Panc1 (cell line): Measurements from ENCODE around the gene FES. TPM values are rescaled to one million over a fixed set of nuclear protein-coding genes. Genes with fewer than 3 reads are reported as not detected.
"Not testable (repeated sequence)": the region's sequence is repeated elsewhere in the genome, so short reads cannot be mapped to it uniquely, and the experiment has no call there.

Experiments used
- ATAC-seq: fragments of 200-7000 bp; cut with Tn5 transposase; 2 replicates; pipeline ENCODE4 v1.9.1; 2020; ENCODE audit warnings: mild to moderate bottlenecking, moderate library complexity
- BruUV-seq: library from RNA; stranded (reverse); fragments of 400-500 nt; replicated peaks from 2 replicates; lab custom pipeline; 2021; lab: Mats Ljungman, UMichigan
- CTCF ChIA-PET: fragments of 300-600 bp; sonication (Branson Sonifier 250); formaldehyde crosslinking; loops from one replicate; lab custom pipeline; 2022; ENCODE audit warnings: antibody characterized with exemption; lab: Charles Lee
- POLR2A ChIA-PET: fragments of 300-600 bp; sonication (Branson Sonifier 250); formaldehyde crosslinking; loops from one replicate; lab custom pipeline; 2022; ENCODE audit warnings: antibody characterized with exemption; lab: Charles Lee
- DNase-seq: peaks from one replicate; pipeline ENCODE4 v3.0.0-alpha.2; 2010; ENCODE audit warnings: low read depth, low spot score
- H3K27ac ChIP-seq: 2 replicates; pipeline ENCODE4 v1.5.1; 2011; ENCODE audit warnings: mild to moderate bottlenecking, low read length, inconsistent platforms
- H3K27me3 ChIP-seq: fragments of 200-500 bp; sonication (Bioruptor generic); 2 replicates; pipeline ENCODE4 v1.6.0; 2014; ENCODE audit warnings: low read length, inconsistent platforms; ENCODE audit not compliant: control insufficient read depth, insufficient read depth
- H3K36me3 ChIP-seq: fragments of 200-500 bp; sonication (Bioruptor generic); 2 replicates; pipeline ENCODE4 v1.5.1; 2014; ENCODE audit warnings: inconsistent platforms, mild to moderate bottlenecking, low read length, moderate library complexity; ENCODE audit not compliant: control insufficient read depth, insufficient read depth
- H3K4me1 ChIP-seq: 2 replicates; pipeline ENCODE4 v1.5.1; 2011; ENCODE audit warnings: inconsistent platforms, mild to moderate bottlenecking, low read length, moderate library complexity; ENCODE audit not compliant: control insufficient read depth, insufficient read depth
- H3K4me3 ChIP-seq, 2 experiments: 2 replicates each; pipeline ENCODE4 v1.5.1; 2011 to 2012; ENCODE audit warnings: low read depth in 2 of 2, low read length in 2 of 2, mild to moderate bottlenecking in 2 of 2, inconsistent platforms in 1 of 2, moderate library complexity in 1 of 2
- H3K9me3 ChIP-seq: fragments of 200-500 bp; sonication (Bioruptor generic); 2 replicates; pipeline ENCODE4 v1.5.1; 2014; ENCODE audit warnings: low read depth, mild to moderate bottlenecking, inconsistent platforms, low read length, moderate library complexity; ENCODE audit not compliant: control insufficient read depth, insufficient read depth
- POLR2AphosphoS5 ChIP-seq: IDR thresholded peaks from 2 replicates; pipeline ENCODE4 v1.6.1; 2012; ENCODE audit warnings: mild to moderate bottlenecking, low read depth, low read length, moderate library complexity
- SIN3A ChIP-seq: IDR thresholded peaks from 2 replicates; pipeline ENCODE4 v1.6.1; 2012; ENCODE audit warnings: low read depth, mild to moderate bottlenecking, low read length, moderate library complexity, borderline replicate concordance; ENCODE audit not compliant: insufficient read depth
- TCF7L2 ChIP-seq: IDR thresholded peaks from 2 replicates; pipeline ENCODE4 v1.6.1; 2011; ENCODE audit warnings: mild to moderate bottlenecking, low read depth, low read length, inconsistent platforms
- in situ Hi-C: cut with HindIII; loops from 2 replicates; pipeline ENCODE4 v1.10.0; 2016; ENCODE audit warnings: low sequenced_read_pairs, low pct_unique_long_range_greater_than_20kb
- intact Hi-C: fragments of 100-400 bp; cut with micrococcal nuclease; formaldehyde crosslinking; loops from one replicate; pipeline ENCODE4 v1.10.0; 2022; ENCODE audit not compliant: unreplicated experiment
- total RNA-seq: library from RNA; stranded (reverse); gene quantifications from one replicate; pipeline ENCODE4 v1.2.1, GENCODE V29; 2021; ENCODE audit not compliant: unreplicated experiment
- TF ChIP-seq, protein P1 (sequence below): fragments of 450-650 bp; IDR thresholded peaks from 2 replicates; pipeline ENCODE4 v1.5.1; 2017; ENCODE audit warnings: mild to moderate bottlenecking
- TF ChIP-seq, protein P2 (sequence below), 2 experiments: IDR thresholded peaks; 2 replicates each; pipeline ENCODE4 v1.6.1; 2011 to 2012; ENCODE audit warnings: low read depth in 2 of 2, control low read depth in 1 of 2, low read length in 1 of 2, mild to moderate bottlenecking in 1 of 2, moderate library complexity in 1 of 2; ENCODE audit not compliant: insufficient read depth in 1 of 2

FES gene
- total RNA-seq, 1 experiment from 2014 or later = 0.64 TPM

DNA sequence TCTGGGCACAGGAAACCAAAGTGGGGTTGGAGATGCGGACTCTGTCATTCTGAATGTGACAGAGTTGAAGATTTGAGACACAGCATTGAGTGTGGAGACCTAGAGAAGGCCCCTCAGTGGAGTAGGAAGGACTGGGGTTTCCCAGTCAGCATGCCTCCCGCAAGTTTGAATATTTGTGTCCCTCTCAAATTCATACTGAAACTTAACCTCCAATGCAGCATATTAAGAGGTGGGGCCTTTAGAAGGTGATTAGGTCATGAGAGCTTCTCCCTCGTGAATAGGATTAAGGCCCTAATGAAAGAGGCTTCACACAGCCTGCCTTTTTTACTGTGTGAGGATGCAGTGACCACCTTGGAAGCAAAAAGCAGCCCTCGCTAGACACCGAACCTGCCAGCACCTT, 40.1 kb downstream of the FES start:
- intact Hi-C loops (no loop called here), in situ Hi-C loops (no loop called here)
- Histone ChIP-seq H3K4me1 (peaks cover 3% of the 10 kb centered on the region; the same call in 1 of the 2 replicates), H3K27me3 (no peaks in the 10 kb centered on the region), H3K9me3 (no peaks in the 10 kb centered on the region), H3K27ac (no peak overlapping the region), H3K36me3 (peaks cover 2% of the 10 kb centered on the region; the same call in 1 of the 2 replicates), H3K4me3 (no peak overlapping the region)
- POLR2A ChIA-PET = no interaction called here
- CTCF ChIA-PET = no interaction called here
- DNase-seq (no peak), ATAC-seq (no peak)
- no TSS peak for BruUV-seq
- TF ChIP-seq TCF7L2 = no peak
- TF ChIP-seq SIN3A = no peak
- TF ChIP-seq, protein P1, sequence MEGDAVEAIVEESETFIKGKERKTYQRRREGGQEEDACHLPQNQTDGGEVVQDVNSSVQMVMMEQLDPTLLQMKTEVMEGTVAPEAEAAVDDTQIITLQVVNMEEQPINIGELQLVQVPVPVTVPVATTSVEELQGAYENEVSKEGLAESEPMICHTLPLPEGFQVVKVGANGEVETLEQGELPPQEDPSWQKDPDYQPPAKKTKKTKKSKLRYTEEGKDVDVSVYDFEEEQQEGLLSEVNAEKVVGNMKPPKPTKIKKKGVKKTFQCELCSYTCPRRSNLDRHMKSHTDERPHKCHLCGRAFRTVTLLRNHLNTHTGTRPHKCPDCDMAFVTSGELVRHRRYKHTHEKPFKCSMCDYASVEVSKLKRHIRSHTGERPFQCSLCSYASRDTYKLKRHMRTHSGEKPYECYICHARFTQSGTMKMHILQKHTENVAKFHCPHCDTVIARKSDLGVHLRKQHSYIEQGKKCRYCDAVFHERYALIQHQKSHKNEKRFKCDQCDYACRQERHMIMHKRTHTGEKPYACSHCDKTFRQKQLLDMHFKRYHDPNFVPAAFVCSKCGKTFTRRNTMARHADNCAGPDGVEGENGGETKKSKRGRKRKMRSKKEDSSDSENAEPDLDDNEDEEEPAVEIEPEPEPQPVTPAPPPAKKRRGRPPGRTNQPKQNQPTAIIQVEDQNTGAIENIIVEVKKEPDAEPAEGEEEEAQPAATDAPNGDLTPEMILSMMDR = no peak
- TF ChIP-seq, protein P2, sequence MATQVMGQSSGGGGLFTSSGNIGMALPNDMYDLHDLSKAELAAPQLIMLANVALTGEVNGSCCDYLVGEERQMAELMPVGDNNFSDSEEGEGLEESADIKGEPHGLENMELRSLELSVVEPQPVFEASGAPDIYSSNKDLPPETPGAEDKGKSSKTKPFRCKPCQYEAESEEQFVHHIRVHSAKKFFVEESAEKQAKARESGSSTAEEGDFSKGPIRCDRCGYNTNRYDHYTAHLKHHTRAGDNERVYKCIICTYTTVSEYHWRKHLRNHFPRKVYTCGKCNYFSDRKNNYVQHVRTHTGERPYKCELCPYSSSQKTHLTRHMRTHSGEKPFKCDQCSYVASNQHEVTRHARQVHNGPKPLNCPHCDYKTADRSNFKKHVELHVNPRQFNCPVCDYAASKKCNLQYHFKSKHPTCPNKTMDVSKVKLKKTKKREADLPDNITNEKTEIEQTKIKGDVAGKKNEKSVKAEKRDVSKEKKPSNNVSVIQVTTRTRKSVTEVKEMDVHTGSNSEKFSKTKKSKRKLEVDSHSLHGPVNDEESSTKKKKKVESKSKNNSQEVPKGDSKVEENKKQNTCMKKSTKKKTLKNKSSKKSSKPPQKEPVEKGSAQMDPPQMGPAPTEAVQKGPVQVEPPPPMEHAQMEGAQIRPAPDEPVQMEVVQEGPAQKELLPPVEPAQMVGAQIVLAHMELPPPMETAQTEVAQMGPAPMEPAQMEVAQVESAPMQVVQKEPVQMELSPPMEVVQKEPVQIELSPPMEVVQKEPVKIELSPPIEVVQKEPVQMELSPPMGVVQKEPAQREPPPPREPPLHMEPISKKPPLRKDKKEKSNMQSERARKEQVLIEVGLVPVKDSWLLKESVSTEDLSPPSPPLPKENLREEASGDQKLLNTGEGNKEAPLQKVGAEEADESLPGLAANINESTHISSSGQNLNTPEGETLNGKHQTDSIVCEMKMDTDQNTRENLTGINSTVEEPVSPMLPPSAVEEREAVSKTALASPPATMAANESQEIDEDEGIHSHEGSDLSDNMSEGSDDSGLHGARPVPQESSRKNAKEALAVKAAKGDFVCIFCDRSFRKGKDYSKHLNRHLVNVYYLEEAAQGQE (IDR thresholded peaks at IDR 0.05; ENCODE audit: insufficient read depth in 1 of 2, low read depth in 2 of 2, low read length in 1 of 2) = no peak
- no peak for TF ChIP-seq POLR2AphosphoS5

- DNase-seq, POLR2A ChIA-PET, H3K9me3 ChIP-seq, ATAC-seq, CTCF ChIA-PET, H3K27ac ChIP-seq, in situ Hi-C loops, H3K4me3 ChIP-seq, H3K36me3 ChIP-seq, BruUV-seq, intact Hi-C loops, H3K27me3 ChIP-seq: not testable (repeated sequence)
- H3K4me1 ChIP-seq = peaks cover 15% of the 10 kb centered on the region
Measured at GRCh38 chr15:90926766-90927165, 42.5 kb downstream of the FES start.

DNA sequence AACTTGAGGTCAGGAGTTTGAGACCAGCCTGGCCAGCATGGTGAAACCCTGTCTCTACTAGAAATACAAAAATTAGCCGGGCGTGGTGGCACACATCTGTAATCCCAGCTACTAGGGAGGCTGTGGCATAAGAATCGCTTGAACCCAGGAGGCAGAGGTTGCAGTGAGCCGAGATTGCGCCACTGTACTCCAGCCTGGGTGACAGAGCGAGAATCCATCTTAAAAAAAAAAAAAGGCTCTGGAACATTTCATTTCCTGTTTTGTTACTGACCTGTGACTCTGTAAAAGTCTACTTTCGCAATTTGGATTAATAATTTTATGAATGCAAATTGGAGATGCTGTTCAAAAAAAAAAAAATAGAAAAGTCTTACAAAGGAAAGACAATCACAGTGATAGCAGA, 43.8 kb downstream of the FES start:
- DNase-seq, POLR2A ChIA-PET, H3K9me3 ChIP-seq, ATAC-seq, BruUV-seq, intact Hi-C loops, H3K27ac ChIP-seq, H3K27me3 ChIP-seq, H3K36me3 ChIP-seq, in situ Hi-C loops, H3K4me3 ChIP-seq: not testable (repeated sequence)
- peaks cover 15% of the 10 kb centered on the region for H3K4me1 ChIP-seq
- CTCF ChIA-PET = interaction anchor here (0.7 kb wide), 1 partner anchor 18 kb away, joined by 3 read pairs; no protein-coding TSS in a partner anchor
